ENCODE measurements around the gene FYB1.

- TF ChIP-seq EZH2 (IDR thresholded peaks at IDR 0.05; ENCODE audit: low read depth) = no peak
- TF ChIP-seq CTCF (conservative IDR thresholded peaks at IDR 0.05) = no peak
Observed at GRCh38 chr5:39055768-39056398, 163.5 kb downstream of the FYB1 start.
